HS-5 (cell line): ENCODE measurements around the gene SLAIN1.
"Not testable (repeated sequence)": the region's sequence is repeated elsewhere in the genome, so short reads cannot be mapped to it uniquely, and the experiment has no call there.

Experiments
- DNase-seq: peaks from one replicate; pipeline ENCODE4 v3.0.0-alpha.2; 2012; ENCODE audit warnings: low read depth

Gene SLAIN1

GRCh38 chr13:77697217-77698103, at the start of gene SLAIN1:
Gene SLAIN1 (plus strand): TSS chr13:77697687. CDS start chr13:77697914, 227 bp downstream.
- DNase-seq = no peak

- no peak for DNase-seq
Observed at GRCh38 chr13:77650409-77650808, 47.1 kb upstream of the SLAIN1 start.

GRCh38 chr13:77653301-77653700, 44.2 kb upstream of the SLAIN1 start:
- DNase-seq = no peak

DNA sequence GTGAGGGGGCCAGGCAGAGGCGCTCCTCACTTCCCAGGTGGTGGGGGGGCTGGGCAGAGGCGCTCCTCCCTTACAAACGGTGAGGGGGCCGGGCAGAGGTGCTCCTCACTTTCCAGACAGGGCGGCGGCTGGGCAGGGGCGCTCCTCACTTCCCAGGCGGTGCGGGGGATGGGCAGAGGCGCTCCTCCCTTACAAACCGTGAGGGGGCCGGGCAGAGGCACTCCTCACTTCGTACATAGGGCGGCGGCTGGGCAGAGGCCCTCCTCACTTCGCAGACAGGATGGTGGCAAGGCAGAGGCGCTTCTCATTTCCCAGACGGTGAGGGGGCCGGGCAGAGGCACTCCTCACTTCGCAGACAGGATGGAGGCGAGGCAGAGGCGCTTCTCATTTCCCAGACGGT, 37.5 kb upstream of the SLAIN1 start:
- not testable (repeated sequence) for DNase-seq

- no peak for DNase-seq
Observed at GRCh38 chr13:77660841-77661250, 36.6 kb upstream of the SLAIN1 start.

DNA sequence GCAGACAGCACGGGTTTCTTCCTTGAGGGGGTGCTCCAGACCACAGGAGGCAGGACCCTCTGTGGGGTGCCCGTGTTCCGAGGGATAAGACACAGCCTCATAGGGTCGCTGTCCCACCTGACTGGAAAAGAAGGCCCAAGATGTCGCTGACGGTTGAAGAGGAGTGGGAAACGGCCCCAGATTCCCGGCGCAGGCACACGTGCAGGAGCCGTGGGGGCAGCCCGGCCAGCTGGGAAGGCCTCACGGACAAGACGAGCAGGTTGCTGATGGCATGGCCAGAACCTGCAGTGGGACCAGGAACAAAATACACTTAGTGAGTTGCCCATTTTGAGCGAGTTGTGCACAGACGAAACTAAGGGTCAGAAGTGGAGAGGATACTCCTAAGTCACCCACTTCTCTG, 35.2 kb upstream of the SLAIN1 start:
- not testable (repeated sequence) for DNase-seq

DNA sequence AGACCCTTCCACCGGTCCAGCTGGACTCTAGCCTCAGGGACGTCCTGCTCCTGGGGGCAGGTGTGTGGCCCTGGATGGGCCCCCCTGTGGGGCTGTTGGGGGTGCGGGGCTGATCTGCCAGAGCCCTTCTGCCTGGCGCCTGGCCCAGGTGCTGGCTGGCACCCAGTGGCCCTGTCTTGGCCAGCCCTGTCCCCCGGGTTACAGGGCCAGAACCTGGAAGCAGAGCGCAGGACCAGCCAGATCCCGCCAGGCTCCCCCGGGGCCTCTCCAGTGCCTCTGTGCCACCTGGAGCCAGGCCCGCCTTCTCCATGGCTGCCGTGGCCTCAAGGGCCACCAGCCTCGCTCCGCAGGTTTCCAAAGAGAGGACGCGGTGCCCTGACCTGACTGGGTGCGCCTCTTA, 34.7 kb upstream of the SLAIN1 start:
- DNase-seq = not testable (repeated sequence)

GRCh38 chr13:77674852-77675251, 22.6 kb upstream of the SLAIN1 start:
- DNase-seq = no peak

DNA sequence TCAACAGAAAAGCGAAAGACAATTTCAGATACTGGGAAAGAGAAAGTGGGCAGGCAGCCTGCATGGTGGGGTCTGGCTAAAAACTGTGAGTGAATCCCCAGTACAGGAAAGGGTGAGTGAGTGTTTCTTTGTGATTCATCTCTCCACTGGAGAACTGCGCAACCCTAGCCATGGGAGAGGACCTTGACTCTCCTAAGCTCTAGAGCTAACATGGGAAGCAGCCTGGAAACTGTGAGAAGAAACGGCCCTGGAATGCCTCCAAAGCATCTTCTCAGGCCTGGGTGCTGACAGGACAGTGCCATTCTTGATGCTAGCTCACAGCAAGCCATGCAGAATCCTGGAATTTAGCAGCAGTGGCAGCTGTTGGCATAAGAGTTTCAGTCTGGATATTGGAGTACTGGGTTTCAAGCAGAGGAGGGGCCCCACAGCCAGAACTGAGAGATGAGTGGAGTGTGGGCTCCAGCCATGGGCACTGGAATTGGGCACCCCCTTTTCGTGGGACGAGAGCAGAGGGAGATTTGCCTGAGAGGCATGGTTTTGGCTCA, 18.7 kb upstream of the SLAIN1 start:
- DNase-seq = no peak

DNA sequence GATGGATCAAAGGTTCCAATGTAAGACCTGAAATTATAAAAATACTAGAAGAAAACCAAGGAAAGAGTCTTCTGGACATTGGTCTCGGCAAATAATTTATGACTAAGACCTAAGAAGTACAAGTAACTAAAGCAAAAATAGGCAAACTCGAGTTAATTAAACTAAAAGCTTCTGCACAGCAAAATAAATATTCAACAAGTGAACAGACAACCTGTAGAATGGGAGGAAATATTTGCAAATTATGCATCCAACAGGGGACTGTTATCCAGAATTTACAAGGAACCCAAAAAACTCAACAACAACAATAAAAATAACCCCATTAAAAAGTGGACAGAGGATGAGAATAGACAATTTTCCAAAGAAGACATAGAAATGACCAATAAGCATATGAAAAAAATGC, 9.7 kb upstream of the SLAIN1 start:
- no peak for DNase-seq

DNA sequence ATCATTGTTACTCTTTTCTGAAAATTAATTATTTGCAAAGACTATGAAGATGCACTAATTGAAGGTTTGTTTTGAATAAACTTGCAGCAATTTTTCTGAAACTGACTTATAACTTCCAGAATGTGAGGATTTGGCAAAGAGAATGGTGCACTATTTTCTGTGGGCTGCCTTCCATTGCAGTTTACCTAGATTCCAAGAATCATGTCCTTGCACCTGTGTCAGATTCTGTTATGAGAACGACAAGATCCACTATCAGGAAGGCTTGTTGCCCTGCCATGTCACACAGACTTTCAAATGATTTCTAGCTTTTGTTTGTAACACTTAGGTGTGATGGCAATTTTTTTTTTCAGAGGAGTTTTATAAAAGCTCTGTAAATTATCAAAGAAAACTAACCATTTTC, 5.6 kb upstream of the SLAIN1 start:
- no peak for DNase-seq

- no peak for DNase-seq
Observed at GRCh38 chr13:77692746-77693448, 4.6 kb upstream of the SLAIN1 start.

DNA sequence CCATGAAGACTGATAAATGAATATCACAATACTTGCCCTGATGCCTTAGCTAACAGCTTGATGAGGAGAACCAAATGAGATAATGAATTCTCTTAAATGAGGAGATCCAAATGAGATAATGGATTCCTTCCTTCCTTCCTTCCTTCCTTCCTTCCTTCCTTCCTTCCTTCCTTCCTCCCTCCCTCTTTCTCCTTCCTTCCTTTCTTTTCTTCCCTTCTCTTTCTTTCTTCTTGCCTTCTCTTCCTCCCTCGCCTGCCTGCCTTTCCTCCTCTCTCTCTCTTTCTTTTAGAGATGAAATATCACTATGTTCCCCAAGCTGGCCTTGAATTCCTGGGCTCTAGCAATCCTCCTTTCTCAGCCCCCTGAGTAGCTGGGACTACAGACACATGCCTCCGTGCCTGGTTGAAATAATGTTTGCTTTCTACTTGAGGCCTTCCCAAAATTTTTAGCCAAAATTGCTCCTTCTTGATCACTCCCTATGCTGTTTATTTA, 4.0 kb upstream of the SLAIN1 start:
- no peak for DNase-seq

DNA sequence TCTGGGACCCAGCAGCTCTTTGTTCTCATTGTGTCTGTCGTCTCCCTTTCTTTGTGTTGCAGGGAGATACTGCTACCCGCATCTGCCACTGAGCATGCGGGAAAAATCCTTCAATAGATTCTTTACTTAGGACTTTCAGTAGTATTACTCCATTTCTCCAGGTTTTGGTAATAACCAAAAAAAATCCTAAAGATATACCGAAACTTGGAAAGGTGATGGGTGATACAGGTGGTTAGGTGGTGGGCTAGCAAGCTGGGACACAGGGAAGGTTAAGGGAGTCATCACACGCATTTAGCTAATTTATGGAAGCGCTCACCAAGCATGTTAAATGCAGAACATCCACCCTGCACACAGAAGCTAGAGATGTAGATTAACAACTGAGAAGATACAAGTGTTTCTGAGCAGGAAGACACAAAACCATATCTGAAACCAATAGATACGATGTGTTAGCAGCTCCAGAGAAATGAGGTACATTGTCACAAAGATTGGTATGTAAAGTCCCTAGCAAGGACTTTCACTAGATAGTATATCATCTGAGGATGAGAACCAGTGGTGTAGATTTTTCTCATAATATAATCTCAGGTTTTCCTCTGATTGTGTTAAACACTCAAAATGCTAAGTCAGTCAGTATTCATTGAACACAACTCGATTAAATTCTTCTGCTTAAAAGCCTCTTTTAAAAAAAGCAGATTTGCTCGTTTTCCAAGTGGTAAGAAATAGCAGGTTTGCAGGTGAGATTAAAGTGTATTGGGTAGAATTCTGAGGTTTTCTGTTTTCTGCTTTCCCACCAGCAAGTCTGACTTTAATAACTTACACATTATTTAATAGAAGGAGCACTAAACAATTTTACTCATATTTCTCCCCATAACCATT, 1.2 kb upstream of the SLAIN1 start:
- DNase-seq = no peak

DNA sequence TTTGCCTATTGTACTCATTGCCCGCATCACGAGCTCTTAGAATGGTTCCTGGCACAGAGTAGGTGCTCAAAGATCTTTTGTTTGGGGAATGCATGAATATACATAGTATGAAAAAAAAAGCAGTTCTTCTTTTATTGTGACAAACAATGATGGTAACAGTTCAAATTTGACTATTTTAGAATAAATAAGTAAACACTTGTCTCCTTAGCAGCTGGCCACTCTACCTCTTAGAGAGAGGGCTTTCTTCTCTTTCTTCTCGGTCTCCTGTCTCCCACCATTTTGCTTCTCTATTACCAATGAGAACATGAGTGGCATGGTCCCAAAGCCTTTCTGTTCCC, 639 bp upstream of the SLAIN1 start:
- no peak for DNase-seq

DNA sequence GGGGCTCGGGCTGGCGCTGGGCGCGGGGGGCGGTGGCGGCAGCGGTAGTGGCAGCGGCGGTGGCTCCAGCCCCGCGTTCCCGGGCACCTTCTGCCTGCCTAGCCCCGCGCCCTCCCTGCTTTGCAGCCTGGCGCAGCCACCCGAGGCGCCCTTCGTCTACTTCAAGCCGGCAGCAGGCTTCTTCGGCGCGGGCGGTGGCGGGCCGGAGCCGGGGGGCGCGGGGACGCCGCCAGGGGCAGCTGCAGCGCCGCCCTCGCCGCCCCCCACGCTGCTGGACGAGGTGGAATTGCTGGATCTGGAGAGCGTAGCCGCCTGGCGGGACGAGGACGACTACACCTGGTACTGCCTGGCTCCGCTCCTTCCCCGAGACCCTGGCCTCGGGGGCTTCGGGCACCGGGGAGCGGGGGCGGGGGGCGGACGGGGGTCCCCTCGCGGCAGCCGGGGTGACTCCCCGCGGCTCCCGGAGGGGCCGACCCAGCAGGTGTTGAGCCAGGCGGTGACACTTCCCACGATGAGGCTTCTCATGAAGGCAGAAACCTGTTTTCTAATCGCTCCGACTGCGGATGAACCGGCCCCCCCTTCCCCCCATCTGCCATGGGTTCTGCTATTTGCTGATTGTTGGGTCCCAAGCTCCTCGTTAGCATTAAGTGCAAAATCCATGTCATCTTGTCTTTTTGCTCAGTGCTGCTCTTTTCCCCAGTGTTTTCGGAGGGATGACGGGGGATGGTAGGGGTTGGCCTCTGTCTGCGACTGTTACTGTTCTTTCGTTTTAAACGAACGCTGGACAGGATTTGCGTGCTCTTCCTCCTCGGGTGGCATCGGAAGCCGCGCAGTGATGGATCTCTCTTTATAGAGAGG, 943 bp downstream of the SLAIN1 start:
- no peak for DNase-seq

- DNase-seq = no peak
Observed at GRCh38 chr13:77699059-77699680, 1.7 kb downstream of the SLAIN1 start.

GRCh38 chr13:77701305-77701704, 3.8 kb downstream of the SLAIN1 start:
- DNase-seq = no peak

- DNase-seq = no peak
Observed at GRCh38 chr13:77702366-77702765, 4.9 kb downstream of the SLAIN1 start.

GRCh38 chr13:77703408-77703807, 5.9 kb downstream of the SLAIN1 start:
- DNase-seq = no peak
